GM23248 (cell line): ENCODE measurements around the gene FLT3. TPM values are rescaled to one million over a fixed set of nuclear protein-coding genes. Genes with fewer than 3 reads are reported as not detected.

Source experiments
- DNase-seq: peaks from one replicate; pipeline ENCODE4 v3.0.0-alpha.2; 2015
- H2AFZ ChIP-seq: fragments of 200-600 bp; sonication (generic); 2 replicates; pipeline ENCODE4 v1.6.1; 2016; ENCODE audit warnings: antibody characterized with exemption
- H3F3A ChIP-seq: fragments of 200-600 bp; sonication (generic); 2 replicates; pipeline ENCODE4 v1.6.1; 2016; ENCODE audit warnings: mild to moderate bottlenecking, antibody characterized with exemption, mixed run types; ENCODE audit not compliant: insufficient read depth
- H3K27ac ChIP-seq: fragments of 200-600 bp; sonication (generic); 2 replicates; pipeline ENCODE4 v1.5.1; 2016; ENCODE audit warnings: mild to moderate bottlenecking
- H3K27me3 ChIP-seq: fragments of 200-600 bp; sonication (generic); replicated peaks from 2 replicates; pipeline ENCODE4 v1.6.1; 2016; ENCODE audit warnings: mild to moderate bottlenecking; ENCODE audit not compliant: insufficient read depth
- H3K36me3 ChIP-seq: fragments of 200-600 bp; sonication (generic); 2 replicates; pipeline ENCODE4 v1.6.1; 2016; ENCODE audit warnings: low read depth, mild to moderate bottlenecking
- H3K4me1 ChIP-seq: fragments of 200-600 bp; sonication (generic); 2 replicates; pipeline ENCODE4 v1.6.1; 2016; ENCODE audit warnings: mild to moderate bottlenecking; ENCODE audit not compliant: insufficient read depth
- H3K4me2 ChIP-seq: fragments of 200-600 bp; sonication (generic); one replicate; pipeline ENCODE4 v1.6.1; 2016; ENCODE audit warnings: mild to moderate bottlenecking; ENCODE audit not compliant: unreplicated experiment
- H3K4me3 ChIP-seq: fragments of 200-600 bp; sonication (generic); 2 replicates; pipeline ENCODE4 v1.5.1; 2016; ENCODE audit warnings: mild to moderate bottlenecking
- H3K79me2 ChIP-seq: fragments of 200-600 bp; sonication (generic); 2 replicates; pipeline ENCODE4 v1.6.1; 2016; ENCODE audit warnings: mild to moderate bottlenecking; ENCODE audit not compliant: insufficient read depth
- H3K9ac ChIP-seq: fragments of 200-600 bp; sonication (generic); 2 replicates; pipeline ENCODE4 v1.6.1; 2016; ENCODE audit warnings: mild to moderate bottlenecking
- H3K9me2 ChIP-seq: fragments of 200-600 bp; sonication (generic); 2 replicates; pipeline ENCODE4 v1.6.1; 2016; ENCODE audit warnings: mixed run types, mild to moderate bottlenecking, moderate library complexity; ENCODE audit not compliant: insufficient read depth
- H3K9me3 ChIP-seq: fragments of 200-600 bp; sonication (generic); one replicate; pipeline ENCODE4 v1.6.1; 2017; ENCODE audit warnings: low read depth
- H4K20me1 ChIP-seq: fragments of 200-600 bp; sonication (generic); 2 replicates; pipeline ENCODE4 v1.6.0; 2016; ENCODE audit not compliant: insufficient read depth
- EZH2 ChIP-seq: fragments of 200-600 bp; sonication (generic); IDR thresholded peaks from 2 replicates; pipeline ENCODE4 v1.6.1; 2018; ENCODE audit warnings: antibody characterized with exemption, mild to moderate bottlenecking; ENCODE audit not compliant: insufficient read depth, poor library complexity, severe bottlenecking
- EZH2phosphoT487 ChIP-seq: fragments of 200-600 bp; sonication (generic); IDR thresholded peaks from 2 replicates; pipeline ENCODE4 v1.6.1; 2018; ENCODE audit warnings: antibody characterized with exemption, moderate library complexity, mild to moderate bottlenecking, low read depth; ENCODE audit not compliant: insufficient read depth
- WGBS, 2 experiments: methylation state at CpG; one replicate each; pipeline ENCODE4 v1.1.6; 2015 to 2017; ENCODE audit warnings: low lambda C conversion rate in 2 of 2, low coverage in 1 of 2; ENCODE audit errors: missing lambda C conversion rate in 2 of 2; 5-methylcytosine and 5-hydroxymethylcytosine counted together
- in situ Hi-C: fragments of 300-500 bp; cut with MboI; formaldehyde crosslinking; loops from 2 replicates; pipeline ENCODE4 v1.15.0; 2020
- polyA plus RNA-seq: library from polyadenylated mRNA; unstranded; fragments of >200 nt; fragmentation: Nextera tagmentation; extraction: Ambion mirVana; gene quantifications from 2 replicates; pipeline ENCODE4 v1.2.1, GENCODE V29; 2016
- total RNA-seq: library from RNA; depleted of rRNA; stranded (reverse); fragments of >200 nt; shearing (Covaris generic); gene quantifications from 2 replicates; pipeline ENCODE4 v1.2.3, GENCODE V29; 2014

The FLT3 gene
- total and polyA plus RNA-seq, 2 experiments from 2014 or later: not detected

DNA sequence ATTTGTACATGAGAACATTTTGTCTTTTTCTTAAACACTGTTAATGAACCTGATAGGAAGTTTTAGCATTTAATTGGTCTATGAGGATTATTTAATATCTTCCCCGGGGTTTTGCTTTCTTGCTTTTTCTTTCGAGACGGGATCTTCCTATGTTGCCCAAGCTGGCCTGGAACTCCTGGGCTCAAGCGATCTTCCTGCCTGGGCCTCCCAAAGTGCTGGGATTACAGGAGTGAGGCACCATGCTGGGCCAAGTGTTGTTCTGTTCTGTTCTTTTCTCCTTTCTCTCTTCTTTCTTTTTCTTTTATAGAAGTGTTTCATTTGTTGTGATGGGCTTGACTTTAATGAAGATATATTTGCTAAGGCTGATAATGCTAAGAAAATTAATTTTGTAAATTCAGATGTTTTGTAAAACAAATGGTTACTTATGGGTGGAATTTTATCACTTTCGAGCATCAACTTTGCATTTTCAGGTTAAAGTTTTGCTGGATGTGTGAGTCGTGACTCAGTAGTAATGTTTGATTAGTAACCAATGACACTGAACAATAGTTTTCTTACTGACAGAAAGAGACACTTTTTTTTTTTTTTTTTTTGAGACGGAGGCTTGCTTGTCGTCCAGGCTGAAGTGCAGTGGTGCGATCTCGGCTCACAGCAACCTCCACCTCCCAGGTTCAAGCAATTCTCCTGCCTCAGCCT is 40.2 kb upstream of the FLT3 start:
- peak; percentile 38 for DNase-seq
- H3K27ac ChIP-seq: peak overlapping the region; percentile 84
- no peaks in the 10 kb centered on the region for H3K36me3 ChIP-seq
- no peaks in the 10 kb centered on the region for H3K9me2 ChIP-seq
- H3K4me2 ChIP-seq: peak overlapping the region; percentile 95
- in situ Hi-C loops: no loop called here
- 39 to 42% methylated on average over 10 of the region's 10 CpGs for WGBS, 2 experiments
- no peaks in the 10 kb centered on the region for H3K27me3 ChIP-seq
- no peak for TF ChIP-seq EZH2
- TF ChIP-seq EZH2phosphoT487: no peak
- H3F3A ChIP-seq: peaks cover 16% of the 10 kb centered on the region
- 0 out of 2 replicates have a peak, but pooled peaks cover 5% of the 10 kb centered on the region for H4K20me1 ChIP-seq
- peak overlapping the region; percentile 87 for H3K4me3 ChIP-seq
- H3K9ac ChIP-seq: peak overlapping the region; percentile 96
- H3K79me2 ChIP-seq: peaks cover 84% of the 10 kb centered on the region
- H2AFZ ChIP-seq: peak overlapping the region; percentile 59
- no peaks in the 10 kb centered on the region for H3K9me3 ChIP-seq
- peaks cover 33% of the 10 kb centered on the region for H3K4me1 ChIP-seq

DNA sequence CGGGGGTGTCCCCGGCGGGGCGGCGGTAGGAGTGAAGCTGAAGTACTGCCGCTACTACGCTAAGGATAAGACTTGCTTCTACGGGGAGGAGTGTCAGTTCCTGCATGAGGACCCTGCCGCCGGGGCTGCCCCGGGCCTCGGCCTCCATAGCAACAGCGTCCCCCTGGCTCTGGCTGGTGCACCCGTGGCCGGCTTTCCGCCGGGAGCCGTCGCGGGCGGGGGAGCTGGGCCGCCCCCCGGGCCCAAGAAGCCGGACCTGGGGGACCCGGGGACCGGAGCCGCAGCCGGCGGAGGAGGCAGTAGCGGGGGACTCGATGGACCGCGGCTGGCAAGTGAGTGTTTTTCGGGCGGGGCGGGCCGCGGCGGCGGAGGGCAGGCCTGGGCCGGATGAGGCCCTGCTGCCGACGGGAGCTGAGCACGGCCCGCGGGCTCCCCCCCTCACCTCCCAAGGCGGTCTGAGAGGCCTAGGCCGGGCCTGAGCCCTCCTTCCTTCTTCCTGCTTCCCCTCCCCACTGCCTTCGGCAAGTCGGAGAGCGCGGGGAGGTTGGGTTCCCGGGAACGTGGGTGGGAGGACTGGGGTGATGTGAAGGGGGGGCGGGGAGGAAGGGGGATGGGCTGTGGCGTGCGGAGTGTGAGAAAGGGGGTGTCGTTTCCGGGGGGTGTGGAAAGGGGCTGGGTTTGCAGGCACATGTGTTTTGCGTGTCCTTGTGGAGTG is 38.5 kb upstream of the FLT3 start:
- Histone ChIP-seq H2AFZ (peak overlapping the region; percentile 90), H3F3A (peaks cover 16% of the 10 kb centered on the region), H3K27ac (peak overlapping the region; percentile 84), H4K20me1 (0 out of 2 replicates have a peak, but pooled peaks cover 5% of the 10 kb centered on the region), H3K4me1 (peaks cover 33% of the 10 kb centered on the region), H3K36me3 (no peaks in the 10 kb centered on the region), H3K9ac (peak overlapping the region; percentile 96), H3K9me3 (no peaks in the 10 kb centered on the region), H3K79me2 (peaks cover 68% of the 10 kb centered on the region), H3K9me2 (no peaks in the 10 kb centered on the region), H3K4me2 (peak overlapping the region; percentile 95), H3K27me3 (no peaks in the 10 kb centered on the region), H3K4me3 (peak overlapping the region; percentile 87)
- DNase-seq: peak; percentile 85
- 0 to 3% methylated on average over 28 of the region's 60 CpGs for WGBS, 2 experiments
- in situ Hi-C loops: no loop called here
- TF ChIP-seq EZH2 (no peak), EZH2phosphoT487 (no peak)

GRCh38 chr13:28138012-28138755 is 37.8 kb upstream of the FLT3 start, which contains the start of gene PAN3:
PAN3 (plus strand) TSS chr13:28138545; CDS start chr13:28138658, 113 bp downstream.
- peak within 1 kb of the TSS; percentile 84 for H3K27ac ChIP-seq
- H3K36me3 ChIP-seq: no peaks in the 10 kb centered on the region
- H3K79me2 ChIP-seq: peaks cover 60% of the 10 kb centered on the region
- peak; percentile 96 for DNase-seq
- H3K4me2 ChIP-seq: peak within 1 kb of the TSS; percentile 95
- peaks cover 16% of the 10 kb centered on the region for H3F3A ChIP-seq
- peak within 1 kb of the TSS; percentile 87 for H3K4me3 ChIP-seq
- in situ Hi-C loops: no loop called here
- 1% methylated on average over 36 to 84 of the region's 84 CpGs for WGBS, 2 experiments
- 0 out of 2 replicates have a peak, but pooled peaks cover 3% of the 10 kb centered on the region for H4K20me1 ChIP-seq
- H3K9me2 ChIP-seq: no peaks in the 10 kb centered on the region
- H3K9me3 ChIP-seq: no peaks in the 10 kb centered on the region
- H3K4me1 ChIP-seq: peaks cover 30% of the 10 kb centered on the region
- peak within 1 kb of the TSS; percentile 90 for H2AFZ ChIP-seq
- H3K27me3 ChIP-seq: no peaks in the 10 kb centered on the region
- TF ChIP-seq EZH2 (no peak), EZH2phosphoT487 (no peak)
- peak within 1 kb of the TSS; percentile 96 for H3K9ac ChIP-seq

GRCh38 chr13:28137596-28137995 is 37.2 kb upstream of the FLT3 start:
- no peaks in the 10 kb centered on the region for H3K9me2 ChIP-seq
- no peaks in the 10 kb centered on the region for H3K27me3 ChIP-seq
- H2AFZ ChIP-seq: peak overlapping the region; percentile 90
- H3K4me3 ChIP-seq: peak overlapping the region; percentile 87
- H4K20me1 ChIP-seq: no peaks in the 10 kb centered on the region
- H3K9me3 ChIP-seq: no peaks in the 10 kb centered on the region
- peaks cover 54% of the 10 kb centered on the region for H3K79me2 ChIP-seq
- DNase-seq: peak; percentile 43
- TF ChIP-seq EZH2phosphoT487 (no peak), EZH2 (no peak)
- peak overlapping the region; percentile 91 for H3K4me2 ChIP-seq
- peak overlapping the region; percentile 84; the same call in 1 of the 2 replicates for H3K27ac ChIP-seq
- peak overlapping the region; percentile 96 for H3K9ac ChIP-seq
- peaks cover 16% of the 10 kb centered on the region for H3F3A ChIP-seq
- WGBS, 2 experiments: 0 to 3% methylated on average over 11 of the region's 11 CpGs
- H3K36me3 ChIP-seq: no peaks in the 10 kb centered on the region
- H3K4me1 ChIP-seq: peaks cover 24% of the 10 kb centered on the region
- in situ Hi-C loops: no loop called here
